CD4-positive, CD25-positive, alpha-beta regulatory T cell (primary cell): Measurements from ENCODE around the gene SDS. TPM values are rescaled to one million over a fixed set of nuclear protein-coding genes. Genes with fewer than 3 reads are reported as not detected.
A peak's percentile ranks its signal among the peaks of the same experiment; 100 is the strongest.
"Not testable (repeated sequence)": the region's sequence is repeated elsewhere in the genome, so short reads cannot be mapped to it uniquely, and the experiment has no call there.

Source experiments
- ATAC-seq, 2 donors: fragments of 150-1000 bp; cut with Tn5 transposase; one replicate each; pipeline ENCODE4 v1.10.0; 2021; ENCODE audit warnings: low read depth in 2 of 2, moderate number of reproducible peaks in 2 of 2, moderate library complexity in 1 of 2
- DNase-seq, 3 donors: peaks; one replicate each; pipeline versions ENCODE4 v3.0.0 to v3.0.0-alpha.2; 2012 to 2022; ENCODE audit warnings: mixed read lengths in 1 of 3
- H3K27ac ChIP-seq: one replicate; pipeline ENCODE4 v1.7.0; 2013; ENCODE audit warnings: mild to moderate bottlenecking, low read length; ENCODE audit not compliant: insufficient read depth, poor library complexity, severe bottlenecking
- H3K27me3 ChIP-seq: one replicate; pipeline ENCODE4 v1.7.0; 2013; ENCODE audit warnings: low read length; ENCODE audit not compliant: control insufficient read depth, insufficient read depth
- H3K36me3 ChIP-seq: one replicate; pipeline ENCODE4 v1.7.0; 2013; ENCODE audit warnings: mild to moderate bottlenecking, low read length, moderate library complexity; ENCODE audit not compliant: control insufficient read depth, insufficient read depth
- H3K4me1 ChIP-seq: 2 replicates; pipeline ENCODE4 v1.7.0; 2013; ENCODE audit warnings: mild to moderate bottlenecking, low read length; ENCODE audit not compliant: insufficient read depth, control insufficient read depth, poor library complexity, severe bottlenecking
- H3K4me3 ChIP-seq: one replicate; pipeline ENCODE4 v1.7.0; 2013; ENCODE audit warnings: low read depth, mild to moderate bottlenecking, low read length, moderate library complexity
- H3K9me3 ChIP-seq, 2 experiments: 1 replicate in 1 of 2; 2 replicates in 1 of 2; pipeline ENCODE4 v1.7.0; 2013; ENCODE audit warnings: low read length in 2 of 2, mild to moderate bottlenecking in 1 of 2, moderate library complexity in 1 of 2; ENCODE audit not compliant: control insufficient read depth in 2 of 2
- H3K27ac Mint-ChIP-seq, 3 donors: one replicate each; pipeline ENCODE4 v1.8.0; 2020 to 2022; ENCODE audit warnings: mild to moderate bottlenecking in 3 of 3, mixed read lengths in 3 of 3, moderate library complexity in 2 of 3
- H3K27me3 Mint-ChIP-seq: one replicate; pipeline ENCODE4 v1.8.0; 2022; ENCODE audit warnings: mild to moderate bottlenecking, mixed read lengths
- H3K36me3 Mint-ChIP-seq: one replicate; pipeline ENCODE4 v1.8.0; 2020; ENCODE audit warnings: mixed read lengths
- H3K4me1 Mint-ChIP-seq, 4 donors: one replicate each; pipeline ENCODE4 v1.8.0; 2020 to 2022; ENCODE audit warnings: mixed read lengths in 4 of 4, mild to moderate bottlenecking in 1 of 4
- H3K4me3 Mint-ChIP-seq, 4 donors: one replicate each; pipeline ENCODE4 v1.8.0; 2020 to 2022; ENCODE audit warnings: mild to moderate bottlenecking in 4 of 4, mixed read lengths in 4 of 4, moderate library complexity in 3 of 4
- H3K9me3 Mint-ChIP-seq, 7 donors: one replicate each; pipeline ENCODE4 v1.8.0; 2020 to 2022; ENCODE audit warnings: mixed read lengths in 7 of 7, mild to moderate bottlenecking in 3 of 7, moderate library complexity in 2 of 7
- polyA plus RNA-seq, 4 donors: library from polyadenylated mRNA; unstranded; fragments of 300-500 nt; fragmentation: Illumina TruSeq; gene quantifications; one replicate each; pipeline ENCODE4 v1.2.3, GENCODE V29; 2021
- total RNA-seq: library from RNA; stranded (reverse); gene quantifications from one replicate; pipeline ENCODE4 v1.2.3, GENCODE V29; 2022

The SDS gene
- total and polyA plus RNA-seq, 5 donors from 2014 or later: not detected

- H3K4me1 Mint-ChIP-seq: peaks cover 5 to 27% (median 11%) of the 10 kb centered on the region in 4 donors
- H3K9me3 Mint-ChIP-seq: no peaks in the 10 kb centered on the region
- H3K27ac Mint-ChIP-seq: peak overlapping the region; percentile 86 to 91 (median 91)
- H3K4me1 ChIP-seq: peaks cover 20% of the 10 kb centered on the region
- H3K4me3 Mint-ChIP-seq: peak overlapping the region; percentile 86 to 94 (median 88)
- H3K9me3 ChIP-seq: no peaks in the 10 kb centered on the region
- peak in 1 of 3 donors; percentile 6 for DNase-seq
- H3K27ac ChIP-seq: peak overlapping the region; percentile 79
- H3K27me3 Mint-ChIP-seq: peaks cover 5% of the 10 kb centered on the region
- no peaks in the 10 kb centered on the region for H3K36me3 ChIP-seq
- peak overlapping the region; percentile 57 for H3K4me3 ChIP-seq
- H3K36me3 Mint-ChIP-seq: peaks cover 3% of the 10 kb centered on the region
- H3K27me3 ChIP-seq: no peaks in the 10 kb centered on the region
- no peak for ATAC-seq
These were observed 44.4 kb downstream of the SDS start for GRCh38 chr12:113359133-113359938.

- Histone ChIP-seq H3K4me3 (peak within 1 kb of the TSS; percentile 61), H3K9me3 (no peaks in the 10 kb centered on the region), H3K27ac (peak within 1 kb of the TSS; percentile 79), H3K27me3 (no peaks in the 10 kb centered on the region), H3K4me1 (peaks cover 20% of the 10 kb centered on the region), H3K36me3 (no peaks in the 10 kb centered on the region)
- ATAC-seq: peak; percentile 91 to 95
- H3K27me3 Mint-ChIP-seq: peaks cover 10% of the 10 kb centered on the region
- H3K4me3 Mint-ChIP-seq: peak within 1 kb of the TSS; percentile 86 to 94 (median 92)
- peak within 1 kb of the TSS; percentile 86 to 97 (median 92) for H3K27ac Mint-ChIP-seq
- H3K4me1 Mint-ChIP-seq: peaks cover 5 to 26% (median 11%) of the 10 kb centered on the region in 4 donors
- peak; percentile 91 to 96 (median 94) for DNase-seq
- H3K9me3 Mint-ChIP-seq: no peaks in the 10 kb centered on the region
- H3K36me3 Mint-ChIP-seq: no peaks in the 10 kb centered on the region
These were observed 45.1 kb downstream of the SDS start, which contains the start of gene PLBD2 for GRCh38 chr12:113358381-113359132. Gene PLBD2, plus strand, starts transcription at chr12:113358587. Its CDS starts 14 bp downstream, at chr12:113358601.

GRCh38 chr12:113354192-113354591, 49.5 kb downstream of the SDS start:
- peaks cover 12% of the 10 kb centered on the region for H3K4me1 ChIP-seq
- H3K27me3 ChIP-seq, H3K36me3 Mint-ChIP-seq, DNase-seq, H3K4me3 Mint-ChIP-seq, H3K36me3 ChIP-seq, H3K9me3 ChIP-seq, H3K4me3 ChIP-seq, H3K9me3 Mint-ChIP-seq, H3K27ac ChIP-seq, ATAC-seq: not testable (repeated sequence)
- Mint-ChIP-seq H3K27me3 (peaks cover 30% of the 10 kb centered on the region), H3K27ac (peak overlapping the region in 1 of 3 donors; percentile 26), H3K4me1 (peaks cover 0 to 11% (median 3%) of the 10 kb centered on the region in 4 donors)

- H3K4me1 ChIP-seq: no peaks in the 10 kb centered on the region
- H3K9me3 ChIP-seq: no peaks in the 10 kb centered on the region
- H3K27me3 Mint-ChIP-seq: peaks cover 30% of the 10 kb centered on the region
- H3K4me3 ChIP-seq: no peak overlapping the region
- H3K4me3 Mint-ChIP-seq: no peak overlapping the region
- no peaks in the 10 kb centered on the region for H3K9me3 Mint-ChIP-seq
- H3K27ac ChIP-seq: no peak overlapping the region
- H3K36me3 ChIP-seq: no peaks in the 10 kb centered on the region
- H3K4me1 Mint-ChIP-seq: peaks cover 0 to 2% (median 0%) of the 10 kb centered on the region in 4 donors
- no peak for DNase-seq
- no peaks in the 10 kb centered on the region for H3K36me3 Mint-ChIP-seq
- H3K27me3 ChIP-seq: peaks cover 3% of the 10 kb centered on the region
- no peak for ATAC-seq
- peak overlapping the region in 1 of 3 donors; percentile 17 for H3K27ac Mint-ChIP-seq
These were observed 52.6 kb downstream of the SDS start for GRCh38 chr12:113351089-113351488.

- Mint-ChIP-seq H3K9me3 (peaks cover 0 to 2% (median 0%) of the 10 kb centered on the region in 7 donors), H3K4me3 (no peak overlapping the region), H3K27ac (peak overlapping the region; percentile 28 to 64 (median 55)), H3K27me3 (peaks cover 36% of the 10 kb centered on the region), H3K4me1 (peaks cover 0 to 2% (median 0%) of the 10 kb centered on the region in 4 donors), H3K36me3 (no peaks in the 10 kb centered on the region)
- Histone ChIP-seq H3K4me3 (no peak overlapping the region), H3K9me3 (no peaks in the 10 kb centered on the region), H3K27me3 (peaks cover 3% of the 10 kb centered on the region), H3K36me3 (no peaks in the 10 kb centered on the region), H3K27ac (no peak overlapping the region), H3K4me1 (no peaks in the 10 kb centered on the region)
- ATAC-seq (no peak), DNase-seq (no peak)
These were observed 54.7 kb downstream of the SDS start for GRCh38 chr12:113348849-113349536.

- ATAC-seq: no peak
- Mint-ChIP-seq H3K4me3 (no peak overlapping the region), H3K36me3 (no peaks in the 10 kb centered on the region), H3K27me3 (peaks cover 29% of the 10 kb centered on the region), H3K9me3 (peaks cover 0 to 2% (median 0%) of the 10 kb centered on the region in 7 donors), H3K4me1 (peaks cover 0 to 2% (median 0%) of the 10 kb centered on the region in 4 donors), H3K27ac (no peak overlapping the region)
- Histone ChIP-seq H3K27ac (no peak overlapping the region), H3K9me3 (no peaks in the 10 kb centered on the region), H3K4me3 (no peak overlapping the region), H3K36me3 (no peaks in the 10 kb centered on the region), H3K27me3 (peaks cover 3% of the 10 kb centered on the region), H3K4me1 (no peaks in the 10 kb centered on the region)
- DNase-seq: no peak
These were observed 55.8 kb downstream of the SDS start for GRCh38 chr12:113347892-113348291.

- no peak for DNase-seq
- H3K27ac Mint-ChIP-seq: peak overlapping the region in 1 of 3 donors; percentile 21
- no peaks in the 10 kb centered on the region for H3K4me1 Mint-ChIP-seq
- Histone ChIP-seq H3K36me3 (no peaks in the 10 kb centered on the region), H3K4me3 (no peak overlapping the region), H3K4me1 (no peaks in the 10 kb centered on the region), H3K9me3 (no peaks in the 10 kb centered on the region), H3K27me3 (peaks cover 3% of the 10 kb centered on the region), H3K27ac (no peak overlapping the region)
- no peaks in the 10 kb centered on the region for H3K36me3 Mint-ChIP-seq
- no peak for ATAC-seq
- no peak overlapping the region for H3K4me3 Mint-ChIP-seq
- H3K27me3 Mint-ChIP-seq: peaks cover 24% of the 10 kb centered on the region
- peaks cover 0 to 2% (median 0%) of the 10 kb centered on the region in 7 donors for H3K9me3 Mint-ChIP-seq
These were observed 56.6 kb downstream of the SDS start for GRCh38 chr12:113347107-113347506.
